GM23338 (cell line): ENCODE data around the gene NYAP1.

Experiments used
- CREB1 ChIP-seq: fragments of 250-450 bp; sonication (Bioruptor Pico); IDR thresholded peaks from 2 replicates; pipeline ENCODE4 v1.5.0; 2020; ENCODE audit warnings: low read depth, mild to moderate bottlenecking, moderate library complexity
- CTCF ChIP-seq, 2 experiments: fragments of 200-600 bp in 1 of 2; sonication (generic) in 1 of 2; conservative IDR thresholded peaks; 2 replicates each; pipeline versions ENCODE4 v1.5.1 to v1.6.1; 2016 to 2017; ENCODE audit warnings: antibody characterized with exemption in 2 of 2, low read depth in 2 of 2, mild to moderate bottlenecking in 2 of 2, moderate library complexity in 1 of 2
- ETS1 ChIP-seq: IDR thresholded peaks from 2 replicates; pipeline ENCODE4 v1.6.1; 2016; ENCODE audit warnings: antibody characterized with exemption
- EZH2 ChIP-seq: fragments of 200-600 bp; sonication (generic); IDR thresholded peaks from one replicate; pipeline ENCODE4 v1.8.0; 2017; ENCODE audit warnings: antibody characterized with exemption, mild to moderate bottlenecking, low read depth; ENCODE audit not compliant: unreplicated experiment
- EZH2phosphoT487 ChIP-seq: fragments of 200-600 bp; sonication (generic); IDR thresholded peaks from one replicate; pipeline ENCODE4 v1.8.1; 2018; ENCODE audit warnings: antibody characterized with exemption; ENCODE audit not compliant: unreplicated experiment
- JUNB ChIP-seq: IDR thresholded peaks from one replicate; pipeline ENCODE4 v1.6.1; 2016; ENCODE audit warnings: antibody characterized with exemption; ENCODE audit not compliant: unreplicated experiment
- NANOG ChIP-seq: IDR thresholded peaks from 2 replicates; pipeline ENCODE4 v1.6.1; 2016; ENCODE audit warnings: antibody characterized with exemption, borderline replicate concordance
- POLR2AphosphoS5 ChIP-seq: IDR thresholded peaks from 2 replicates; pipeline ENCODE4 v1.6.1; 2016; ENCODE audit warnings: antibody characterized with exemption, low read depth
- STAT1 ChIP-seq: IDR thresholded peaks from one replicate; pipeline ENCODE4 v1.6.1; 2016; ENCODE audit warnings: antibody characterized with exemption; ENCODE audit not compliant: unreplicated experiment
- ZNF114 ChIP-seq: fragments of 250-450 bp; sonication (Bioruptor Pico); IDR thresholded peaks from 2 replicates; pipeline ENCODE4 v1.5.0; 2020; ENCODE audit warnings: mild to moderate bottlenecking, moderate library complexity
- ZNF331 ChIP-seq: fragments of 250-450 bp; sonication (Bioruptor Pico); IDR thresholded peaks from 2 replicates; pipeline ENCODE4 v1.5.0; 2020; ENCODE audit warnings: low read depth, mild to moderate bottlenecking, moderate library complexity
- ZNF462 ChIP-seq: fragments of 250-450 bp; sonication (Bioruptor Pico); IDR thresholded peaks from 2 replicates; pipeline ENCODE4 v1.5.0; 2020; ENCODE audit warnings: mild to moderate bottlenecking, moderate library complexity
- TF ChIP-seq, protein P1 (sequence below): IDR thresholded peaks from one replicate; pipeline ENCODE4 v1.6.1; 2018; ENCODE audit warnings: antibody characterized with exemption; ENCODE audit not compliant: unreplicated experiment

DNA sequence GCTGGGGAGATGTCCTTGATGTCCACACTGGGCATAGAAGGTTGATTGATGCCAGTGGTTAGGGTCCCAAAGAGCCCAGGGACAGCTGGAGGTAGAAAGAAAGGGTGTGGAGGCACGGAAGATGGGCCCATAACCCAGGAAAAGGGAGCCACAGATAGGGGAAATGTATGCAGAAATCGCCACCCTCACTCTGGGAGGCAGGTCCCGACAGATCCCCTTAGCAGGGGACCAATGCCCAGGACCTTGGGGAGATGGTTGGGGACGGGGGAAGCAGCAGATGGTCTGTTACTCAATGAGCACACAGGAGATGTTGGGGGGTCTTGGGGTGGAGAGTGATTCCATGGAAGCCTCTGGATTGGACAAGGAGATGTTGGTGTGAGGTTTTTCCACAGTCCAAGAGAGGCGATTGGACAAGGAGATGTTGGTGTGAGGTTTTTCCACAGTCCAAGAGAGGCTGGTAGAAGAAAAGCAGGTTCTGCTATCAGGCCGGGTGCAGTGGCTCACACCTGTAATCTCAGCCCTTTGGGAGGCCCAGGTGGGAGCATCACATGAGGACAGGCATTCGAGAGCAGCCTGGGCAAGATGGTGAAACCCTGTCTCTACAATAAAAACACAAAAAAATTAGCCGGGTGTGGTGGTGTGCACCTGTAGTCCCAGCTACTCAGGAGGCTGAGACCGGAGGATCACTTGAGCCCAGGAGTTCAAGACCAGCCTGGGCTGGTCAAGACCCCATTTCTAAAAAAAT is 40.5 kb upstream of the NYAP1 start:
- no peak for TF ChIP-seq CTCF (conservative IDR thresholded peaks at IDR 0.05; ENCODE audit: low read depth in 2 of 2)
- TF ChIP-seq STAT1 = no peak
- no peak for TF ChIP-seq EZH2
- no peak for TF ChIP-seq CREB1
- no peak for TF ChIP-seq POLR2AphosphoS5
- no peak for TF ChIP-seq EZH2phosphoT487
- TF ChIP-seq, protein P1, sequence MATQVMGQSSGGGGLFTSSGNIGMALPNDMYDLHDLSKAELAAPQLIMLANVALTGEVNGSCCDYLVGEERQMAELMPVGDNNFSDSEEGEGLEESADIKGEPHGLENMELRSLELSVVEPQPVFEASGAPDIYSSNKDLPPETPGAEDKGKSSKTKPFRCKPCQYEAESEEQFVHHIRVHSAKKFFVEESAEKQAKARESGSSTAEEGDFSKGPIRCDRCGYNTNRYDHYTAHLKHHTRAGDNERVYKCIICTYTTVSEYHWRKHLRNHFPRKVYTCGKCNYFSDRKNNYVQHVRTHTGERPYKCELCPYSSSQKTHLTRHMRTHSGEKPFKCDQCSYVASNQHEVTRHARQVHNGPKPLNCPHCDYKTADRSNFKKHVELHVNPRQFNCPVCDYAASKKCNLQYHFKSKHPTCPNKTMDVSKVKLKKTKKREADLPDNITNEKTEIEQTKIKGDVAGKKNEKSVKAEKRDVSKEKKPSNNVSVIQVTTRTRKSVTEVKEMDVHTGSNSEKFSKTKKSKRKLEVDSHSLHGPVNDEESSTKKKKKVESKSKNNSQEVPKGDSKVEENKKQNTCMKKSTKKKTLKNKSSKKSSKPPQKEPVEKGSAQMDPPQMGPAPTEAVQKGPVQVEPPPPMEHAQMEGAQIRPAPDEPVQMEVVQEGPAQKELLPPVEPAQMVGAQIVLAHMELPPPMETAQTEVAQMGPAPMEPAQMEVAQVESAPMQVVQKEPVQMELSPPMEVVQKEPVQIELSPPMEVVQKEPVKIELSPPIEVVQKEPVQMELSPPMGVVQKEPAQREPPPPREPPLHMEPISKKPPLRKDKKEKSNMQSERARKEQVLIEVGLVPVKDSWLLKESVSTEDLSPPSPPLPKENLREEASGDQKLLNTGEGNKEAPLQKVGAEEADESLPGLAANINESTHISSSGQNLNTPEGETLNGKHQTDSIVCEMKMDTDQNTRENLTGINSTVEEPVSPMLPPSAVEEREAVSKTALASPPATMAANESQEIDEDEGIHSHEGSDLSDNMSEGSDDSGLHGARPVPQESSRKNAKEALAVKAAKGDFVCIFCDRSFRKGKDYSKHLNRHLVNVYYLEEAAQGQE = no peak
- no peak for TF ChIP-seq NANOG
- TF ChIP-seq JUNB = no peak
- TF ChIP-seq ETS1 = no peak
- TF ChIP-seq ZNF331 (CRISPR knock-in tag) = no peak
- no peak for TF ChIP-seq ZNF462 (CRISPR knock-in tag)
- TF ChIP-seq ZNF114 (CRISPR knock-in tag) = no peak
